H1 (cell line): ENCODE data around the gene KRT7. TPM values are rescaled to one million over a fixed set of nuclear protein-coding genes. Genes with fewer than 3 reads are reported as not detected.

ENCODE experiments used
- KDM1A ChIP-seq: fragments of 200-600, 300-600 bp; sonication (generic); IDR thresholded peaks from 2 replicates; pipeline ENCODE4 v1.7.1; 2016; ENCODE audit warnings: mild to moderate bottlenecking, low read length, borderline replicate concordance
- polyA plus RNA-seq, 7 experiments: library from polyadenylated mRNA; depleted of rRNA in 3 of 7; stranded (reverse) in 5 of 7; unstranded in 2 of 7; fragments of >200 nt in 5 of 7; fragments of 200-250 nt in 2 of 7; gene quantifications; 1 replicate in 5 of 7; 2 replicates in 1 of 7; 4 replicates in 1 of 7; pipeline versions ENCODE4 v1.2.1 to v1.2.3, GENCODE V29; 2011 to 2013; ENCODE audit warnings: missing spikeins in 2 of 7, mixed read lengths in 2 of 7
- total RNA-seq: library from RNA; stranded (reverse); fragmentation: NEBNext Ultra II Directional; extraction: Animal tissue kit (Norgen Biotek cat#: 25700); gene quantifications from 2 replicates; pipeline ENCODE4 v1.2.1, GENCODE V29; 2021

The KRT7 gene
- total and polyA plus RNA-seq, 2 of the 8 experiments (the other 6 are each of a cell fraction or from before 2014, with no cell fraction given), result 13.2 to 19.0 TPM

DNA sequence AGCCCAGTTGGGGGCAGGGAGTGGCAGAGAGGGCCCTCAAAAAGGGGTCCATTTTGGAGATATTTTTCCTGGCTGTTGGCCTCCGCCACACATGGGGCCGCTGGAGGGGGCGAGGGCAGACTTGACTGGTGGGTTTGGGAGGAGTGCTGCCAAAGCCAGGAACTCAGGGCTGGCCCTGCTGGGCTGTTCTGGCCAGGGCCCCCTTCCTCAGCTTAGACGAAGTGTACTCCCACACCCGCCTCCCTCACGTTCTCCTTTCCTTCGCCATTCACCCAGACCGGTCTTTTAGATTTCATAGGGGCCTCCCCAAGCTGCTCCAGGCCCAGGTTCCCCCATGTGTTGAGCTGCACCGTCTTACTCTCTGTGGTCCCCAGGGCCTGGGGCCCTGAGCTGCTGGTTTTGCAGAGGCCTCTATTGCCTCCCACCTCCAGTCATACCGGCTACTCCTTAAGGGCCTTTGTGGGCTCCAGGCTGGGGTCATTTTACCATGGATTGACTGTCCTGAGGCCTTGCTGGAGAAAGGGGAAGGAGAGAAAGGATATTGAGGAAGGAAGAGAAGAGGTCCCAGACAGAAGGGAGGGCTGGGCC is 1.3 kb downstream of the KRT7 start (continued):
- no peak for TF ChIP-seq KDM1A
